HG03469 (cell line): ENCODE data around the gene CHKA.

ENCODE experiments used
- ATAC-seq: cut with Tn5 transposase; IDR thresholded peaks from one replicate; pipeline ENCODE4 v1.9.1; 2021; ENCODE audit warnings: mild to moderate bottlenecking, moderate library complexity, moderate number of reproducible peaks; ENCODE audit not compliant: unreplicated experiment

CHKA gene

DNA sequence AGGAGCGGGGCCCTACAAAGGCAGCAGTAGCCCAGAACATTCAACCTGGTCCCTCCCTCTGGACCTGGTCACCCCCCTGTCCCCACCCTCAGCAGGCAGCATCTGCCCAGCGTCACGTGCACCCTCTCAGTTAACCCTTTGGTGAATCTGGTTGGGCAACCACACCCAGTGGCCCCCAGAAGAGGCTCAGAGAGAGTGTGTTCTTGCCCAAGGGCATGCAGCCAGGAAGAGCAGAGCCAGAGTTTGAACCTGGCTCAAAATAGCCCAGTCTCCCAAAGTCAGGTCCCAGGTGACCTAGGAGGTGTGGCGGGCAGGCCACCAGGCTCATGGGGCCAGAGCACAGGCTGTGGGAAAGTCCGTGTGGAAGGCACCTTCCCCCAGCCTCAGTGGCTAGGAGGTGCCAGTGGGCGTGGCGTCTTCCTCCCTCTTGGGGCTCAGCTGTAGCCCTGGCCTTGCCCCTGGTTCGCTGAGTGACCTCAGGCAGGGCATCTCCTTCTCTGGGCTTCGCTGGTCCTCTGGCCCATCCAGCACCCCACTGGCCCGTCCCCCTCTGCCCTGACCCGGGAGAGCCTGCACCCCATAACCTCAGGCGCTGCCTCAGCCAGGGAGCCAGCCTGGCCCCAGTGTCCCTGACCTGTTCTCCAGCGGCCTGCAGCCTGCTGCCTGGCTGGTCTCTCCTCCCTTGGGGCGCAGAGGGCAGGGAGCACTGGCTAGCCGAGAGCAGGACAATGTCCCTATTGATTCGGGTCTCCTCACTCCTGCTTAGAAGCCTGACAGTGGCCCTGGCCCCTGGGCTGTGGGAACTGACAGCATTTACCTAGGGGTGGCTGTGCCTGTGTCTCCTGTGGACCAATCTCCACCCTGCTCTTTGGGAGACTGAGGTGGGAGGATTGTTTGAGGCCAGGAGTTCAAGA lies 104.0 kb downstream of the CHKA start:
- no peak for ATAC-seq

GRCh38 chr11:68016161-68016903 lies 104.9 kb downstream of the CHKA start:
- no peak for ATAC-seq

DNA sequence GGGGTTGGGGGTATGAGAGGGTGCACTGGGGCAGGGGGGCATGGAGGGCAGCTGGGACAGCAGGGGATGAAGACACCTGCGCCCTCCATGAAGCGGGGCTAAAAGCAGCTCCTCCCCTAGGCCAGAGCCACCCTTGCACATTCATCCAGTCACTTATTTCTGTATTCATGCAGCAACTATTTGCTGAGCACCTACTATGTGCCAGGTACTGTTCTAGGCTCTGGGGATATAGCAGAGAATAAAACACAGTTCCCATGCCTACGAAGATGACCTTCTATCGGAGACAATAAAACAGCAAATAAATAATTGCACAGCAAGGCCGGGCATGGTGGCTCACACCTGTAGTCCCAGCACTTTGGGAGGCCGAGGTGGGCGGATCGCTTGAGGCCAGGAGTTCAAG lies 105.7 kb downstream of the CHKA start:
- ATAC-seq, result no peak

GRCh38 chr11:68014947-68015447 lies 106.2 kb downstream of the CHKA start:
- no peak for ATAC-seq

- no peak for ATAC-seq
Observed at GRCh38 chr11:68014157-68014946, 106.8 kb downstream of the CHKA start.

DNA sequence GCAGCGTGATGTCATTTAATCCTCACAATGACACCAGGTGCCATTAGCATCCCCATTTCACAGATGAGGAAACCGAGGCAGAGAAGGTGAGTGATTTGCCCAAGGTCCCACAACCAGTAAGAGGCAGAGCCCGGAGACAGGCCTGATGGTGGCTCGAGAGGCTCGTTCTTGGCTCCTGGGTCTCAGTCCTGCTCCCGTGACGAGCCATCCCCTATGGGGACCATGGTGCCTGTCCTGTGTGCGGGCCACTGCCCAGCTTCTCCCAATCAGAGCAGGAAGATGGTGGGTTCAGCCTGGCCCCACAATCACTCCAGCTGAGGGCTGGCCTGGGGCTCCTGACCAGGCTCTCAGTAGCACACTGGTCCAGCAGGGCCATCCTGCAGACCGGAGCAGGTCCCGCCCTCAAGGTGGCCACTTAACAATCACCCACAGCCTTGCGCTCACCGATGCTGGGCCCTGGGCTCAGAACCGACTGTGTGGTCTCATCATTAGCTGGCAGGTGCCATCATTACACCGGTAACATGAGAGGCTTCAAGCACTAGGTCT lies 107.5 kb downstream of the CHKA start:
- ATAC-seq, result no peak

GRCh38 chr11:68012843-68013610 lies 108.2 kb downstream of the CHKA start:
- ATAC-seq, result no peak

GRCh38 chr11:68012044-68012842 lies 108.9 kb downstream of the CHKA start:
- ATAC-seq, result no peak

- ATAC-seq, result no peak
Observed at GRCh38 chr11:68011051-68011943, 109.9 kb downstream of the CHKA start.

DNA sequence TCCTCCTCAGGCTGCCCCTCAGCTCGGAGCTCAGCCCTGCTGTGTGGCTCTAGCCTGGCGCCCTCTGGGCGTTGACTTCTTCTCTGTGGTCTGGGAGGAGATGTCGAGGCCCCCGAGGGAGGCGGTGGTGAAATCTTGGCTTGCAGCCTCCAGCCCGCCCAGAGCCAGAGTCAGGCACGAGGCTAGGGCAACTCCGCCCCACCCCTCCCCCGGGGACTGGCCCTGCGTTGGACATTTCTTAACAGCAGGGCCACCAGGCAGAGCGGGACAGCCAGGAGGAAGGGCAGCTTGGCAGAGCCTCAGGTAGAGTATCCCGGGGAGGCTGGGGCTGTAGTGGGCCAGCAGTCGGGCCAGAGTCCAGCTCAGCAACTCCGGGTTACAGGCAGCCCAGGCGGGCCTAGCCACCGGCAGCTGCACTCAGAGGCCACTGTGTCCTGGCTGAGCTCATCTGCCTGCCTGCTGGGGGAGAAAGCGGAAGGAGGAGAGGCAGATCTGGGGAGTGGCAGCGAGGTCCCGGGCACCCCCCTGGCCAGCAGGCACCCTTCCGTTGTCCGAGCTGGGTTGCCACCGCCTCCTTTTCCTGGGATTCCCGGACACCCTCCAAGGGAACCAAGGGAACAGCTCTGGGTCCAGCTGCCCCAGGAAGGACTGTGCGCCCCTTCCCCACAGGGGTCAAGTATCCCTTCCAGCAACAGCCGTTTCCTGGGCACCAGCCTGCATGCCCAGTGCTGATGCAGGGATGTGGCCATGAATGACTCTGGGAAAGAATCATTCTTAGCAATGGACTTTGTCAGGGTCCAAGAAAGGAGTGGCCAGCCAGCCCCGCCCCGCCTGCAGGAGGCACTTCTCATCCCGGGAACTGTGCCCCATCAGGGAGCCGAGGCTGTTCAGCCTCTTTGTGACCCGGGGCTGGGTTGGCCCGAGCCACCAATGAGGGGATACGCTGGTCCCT lies 110.8 kb downstream of the CHKA start, which contains the start of gene ALDH3B1:
Gene ALDH3B1, plus strand, starts transcription at position 238 of the 952 bp plus-strand sequence. CDS start 4,971 bp downstream, outside the sequence.
- ATAC-seq, result no peak

DNA sequence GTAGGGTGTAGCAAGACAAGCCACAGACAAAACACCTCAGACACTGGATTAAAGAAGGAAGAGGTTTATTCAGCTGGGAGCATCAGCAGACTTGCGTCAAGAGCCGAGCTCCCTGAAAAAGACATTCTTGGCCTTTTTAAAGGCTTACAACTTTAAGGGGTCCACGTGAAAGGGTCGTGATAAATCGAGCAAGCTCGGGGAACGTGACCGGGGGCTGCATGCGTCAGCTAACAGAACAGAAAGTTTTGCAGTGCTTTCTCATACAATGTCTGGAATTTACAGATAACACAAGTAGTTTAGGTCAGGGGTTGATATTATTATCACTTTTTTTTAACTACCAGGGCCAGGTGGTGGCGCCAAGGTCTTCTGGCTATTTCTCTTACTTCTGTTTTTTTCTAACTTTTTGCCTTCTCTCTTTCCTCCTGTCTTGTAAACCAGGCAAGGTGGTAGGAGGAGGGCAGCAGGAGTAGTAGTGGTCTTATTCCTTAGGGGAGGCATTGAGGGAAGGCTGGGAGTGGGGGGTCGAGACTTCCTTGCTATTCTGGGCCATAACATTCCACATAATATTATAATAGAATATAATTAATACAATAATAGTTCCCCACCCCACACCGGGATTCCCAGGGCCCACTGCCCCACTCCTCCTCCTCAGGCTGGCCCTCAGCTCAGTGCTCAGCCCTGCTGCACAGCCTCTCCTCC lies 111.6 kb downstream of the CHKA start:
- no peak for ATAC-seq

DNA sequence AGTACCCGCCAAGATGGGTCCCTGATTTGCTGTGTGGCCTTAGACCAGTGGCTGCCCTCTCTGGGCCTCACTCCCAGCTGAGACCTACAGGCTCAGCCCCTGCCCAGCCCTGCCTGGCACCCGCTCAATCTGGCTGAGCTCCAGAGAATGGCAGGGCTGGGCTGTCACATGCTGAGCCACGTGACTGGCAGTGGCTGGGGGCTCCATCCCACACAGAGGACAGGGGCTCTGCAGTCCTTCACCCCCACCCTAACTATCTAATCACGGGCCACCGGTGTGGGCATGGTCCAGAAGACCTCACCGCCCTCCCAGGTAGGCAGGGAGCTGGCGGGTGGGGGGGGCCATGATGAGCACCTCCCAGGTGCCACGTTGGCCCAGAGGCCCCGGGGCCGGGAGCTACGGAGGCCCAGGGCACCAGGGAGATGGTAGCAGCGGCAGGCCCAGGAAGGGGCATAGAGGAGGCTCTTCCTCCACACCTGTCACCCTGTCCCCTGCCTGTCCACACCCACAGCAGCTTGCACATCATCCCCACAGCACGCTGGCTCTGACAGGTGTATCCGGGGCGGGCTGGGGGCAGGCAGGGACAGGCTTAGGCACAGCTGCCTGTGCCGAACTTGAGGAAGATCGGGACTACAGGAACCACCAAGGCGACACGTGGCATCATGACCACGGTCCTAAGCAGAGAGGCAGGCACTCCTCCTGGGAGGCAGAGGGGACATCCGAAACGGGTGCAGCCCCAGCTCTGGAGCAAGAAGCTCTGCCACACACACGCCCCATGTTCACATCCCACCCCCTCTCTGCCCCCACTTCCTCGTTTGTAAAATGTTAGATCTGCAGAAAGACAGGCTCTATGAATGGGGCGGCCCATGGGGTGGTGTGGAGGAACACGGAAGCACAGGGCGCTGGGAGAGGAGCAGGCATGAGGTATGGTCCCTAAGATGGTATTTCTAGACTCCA lies 112.5 kb downstream of the CHKA start:
- ATAC-seq, result no peak

- no peak for ATAC-seq
Observed at GRCh38 chr11:68007498-68008380, 113.4 kb downstream of the CHKA start.

DNA sequence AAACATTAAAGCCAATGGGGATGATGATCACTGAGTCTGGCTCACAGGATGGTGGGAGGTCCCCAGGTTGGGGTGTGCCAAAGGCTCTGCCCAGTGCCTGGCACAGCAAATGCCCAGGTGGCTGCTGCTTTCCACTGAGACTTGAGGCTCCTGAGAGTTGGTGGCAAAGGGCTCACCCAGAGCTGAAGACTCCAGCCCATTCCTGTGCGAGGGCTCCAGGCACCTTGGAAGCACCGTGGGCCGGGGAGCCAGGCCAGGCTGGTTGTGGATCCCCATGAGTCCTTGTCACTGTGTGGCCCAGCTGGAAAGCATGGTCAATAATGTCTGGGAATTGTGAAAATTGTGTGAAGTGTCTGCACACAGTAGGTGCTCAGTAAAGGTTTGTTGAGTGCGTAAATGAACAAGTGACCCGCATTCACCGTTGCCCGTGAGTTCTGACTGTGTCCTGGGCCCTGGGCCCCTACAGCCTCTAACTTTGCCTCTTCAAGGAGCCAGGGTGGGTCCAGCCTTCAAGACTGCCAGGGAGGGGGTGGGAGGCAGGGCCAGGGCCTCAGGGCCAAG lies 114.5 kb downstream of the CHKA start:
- no peak for ATAC-seq
